Erythroblast (primary cell): Measurements from ENCODE around the gene ITPRIPL2.

Experiments used
- GATA1 ChIP-seq: IDR thresholded peaks from 2 replicates; pipeline ENCODE4 v1.6.1; 2011; ENCODE audit warnings: low read depth, mild to moderate bottlenecking, control low read depth, low read length, moderate library complexity
- POLR2A ChIP-seq: IDR thresholded peaks from 2 replicates; pipeline ENCODE4 v1.6.1; 2011; ENCODE audit warnings: mild to moderate bottlenecking, low read length

GRCh38 chr16:19168371-19169081, 54.8 kb downstream of the ITPRIPL2 start:
- no peak for TF ChIP-seq POLR2A
- no peak for TF ChIP-seq GATA1
